ENCODE data around the gene ARL17B.

DNA sequence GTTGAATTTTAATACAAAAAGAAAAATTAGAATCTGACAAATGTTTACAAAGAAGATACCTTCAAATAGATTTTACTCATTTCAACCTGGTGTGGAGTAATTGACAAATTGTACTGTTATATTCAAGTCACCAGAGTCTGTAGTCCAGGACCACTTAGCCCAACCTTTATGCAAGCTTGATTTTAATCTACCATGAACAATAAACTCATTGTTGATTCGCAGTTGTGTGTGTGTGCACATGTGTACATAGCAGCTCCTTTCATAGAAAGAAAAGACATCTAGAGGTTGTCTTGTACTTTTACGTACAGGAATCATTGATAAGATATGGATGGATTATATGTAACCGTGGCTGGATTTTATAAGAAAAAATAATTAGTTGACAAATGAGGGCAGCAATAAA is 87.3 kb downstream of the ARL17B start:
- TF ChIP-seq, protein P1, sequence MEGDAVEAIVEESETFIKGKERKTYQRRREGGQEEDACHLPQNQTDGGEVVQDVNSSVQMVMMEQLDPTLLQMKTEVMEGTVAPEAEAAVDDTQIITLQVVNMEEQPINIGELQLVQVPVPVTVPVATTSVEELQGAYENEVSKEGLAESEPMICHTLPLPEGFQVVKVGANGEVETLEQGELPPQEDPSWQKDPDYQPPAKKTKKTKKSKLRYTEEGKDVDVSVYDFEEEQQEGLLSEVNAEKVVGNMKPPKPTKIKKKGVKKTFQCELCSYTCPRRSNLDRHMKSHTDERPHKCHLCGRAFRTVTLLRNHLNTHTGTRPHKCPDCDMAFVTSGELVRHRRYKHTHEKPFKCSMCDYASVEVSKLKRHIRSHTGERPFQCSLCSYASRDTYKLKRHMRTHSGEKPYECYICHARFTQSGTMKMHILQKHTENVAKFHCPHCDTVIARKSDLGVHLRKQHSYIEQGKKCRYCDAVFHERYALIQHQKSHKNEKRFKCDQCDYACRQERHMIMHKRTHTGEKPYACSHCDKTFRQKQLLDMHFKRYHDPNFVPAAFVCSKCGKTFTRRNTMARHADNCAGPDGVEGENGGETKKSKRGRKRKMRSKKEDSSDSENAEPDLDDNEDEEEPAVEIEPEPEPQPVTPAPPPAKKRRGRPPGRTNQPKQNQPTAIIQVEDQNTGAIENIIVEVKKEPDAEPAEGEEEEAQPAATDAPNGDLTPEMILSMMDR (IDR thresholded peaks at IDR 0.05; ENCODE audit: low read depth, low read length, poor library complexity, severe bottlenecking): no peak
- TF ChIP-seq EZH2phosphoT487 (IDR thresholded peaks at IDR 0.05; ENCODE audit: borderline replicate concordance, low read length): no peak
